SH-SY5Y (cell line): ENCODE results near the gene XPR1.

Experiments used
- GATA2 ChIP-seq: IDR thresholded peaks from 2 replicates; pipeline ENCODE4 v1.6.1; 2011; ENCODE audit warnings: mild to moderate bottlenecking, low read depth, low read length
- GATA3 ChIP-seq: IDR thresholded peaks from 2 replicates; pipeline ENCODE4 v1.6.1; 2011; ENCODE audit warnings: low read depth, mild to moderate bottlenecking, low read length, moderate library complexity

DNA sequence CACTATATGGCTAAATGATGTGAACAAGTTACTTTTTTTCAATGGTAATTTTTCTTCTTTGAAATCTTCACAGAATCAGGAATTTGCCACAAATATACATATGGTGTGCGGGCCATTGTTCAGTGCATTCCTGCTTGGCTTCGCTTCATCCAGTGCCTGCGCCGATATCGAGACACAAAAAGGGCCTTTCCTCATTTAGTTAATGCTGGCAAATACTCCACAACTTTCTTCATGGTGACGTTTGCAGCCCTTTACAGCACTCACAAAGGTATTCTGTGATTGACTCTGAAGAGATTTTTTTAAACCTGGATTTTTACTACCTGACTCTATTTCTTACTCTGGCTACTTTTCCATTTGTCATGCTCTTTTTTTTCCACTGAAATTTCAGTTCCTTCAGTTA is 204.6 kb downstream of the XPR1 start:
- TF ChIP-seq GATA2 (no peak), GATA3 (no peak)
